GM12878 (cell line): Measurements from ENCODE around the gene HRCT1. TPM values are rescaled to one million over a fixed set of nuclear protein-coding genes. Genes with fewer than 3 reads are reported as not detected.
A peak's percentile ranks its signal among the peaks of the same experiment; 100 is the strongest.

Experiments
- ATAC-seq: fragments of 200-7000 bp; cut with Tn5 transposase; 3 replicates; pipeline ENCODE4 v1.9.1; 2020; ENCODE audit warnings: mild to moderate bottlenecking, moderate library complexity
- BruUV-seq: library from RNA; stranded (reverse); fragments of 400-500 nt; replicated peaks from 2 replicates; lab custom pipeline; 2021; lab: Mats Ljungman, UMichigan
- CTCF ChIA-PET: fragments of 300-600 bp; sonication (Branson Sonifier 250); formaldehyde crosslinking; extraction: SDS; loops from one replicate; lab custom pipeline; 2021; ENCODE audit warnings: inconsistent platforms; lab: Yijun Ruan, JAX
- POLR2A ChIA-PET: fragments of 350-600 bp; formaldehyde crosslinking; extraction: SDS; loops from one replicate; lab custom pipeline; 2021; ENCODE audit warnings: inconsistent platforms; lab: Charles Lee
- RAD21 ChIA-PET: fragments of 300-600 bp; sonication (Branson Sonifier 250); formaldehyde crosslinking; loops from one replicate; lab custom pipeline; 2023; ENCODE audit warnings: antibody characterized with exemption; ENCODE audit not compliant: unreplicated experiment; lab: Charles Lee
- SMC1A ChIA-PET: fragments of 300-600 bp; sonication (Branson Sonifier 250); formaldehyde crosslinking; loops from one replicate; lab custom pipeline; 2023; ENCODE audit not compliant: unreplicated experiment, uncharacterized antibody; lab: Charles Lee
- DNase-seq: peaks from one replicate; pipeline ENCODE4 v3.0.0-alpha.2; 2011; ENCODE audit warnings: low read depth, low spot score
- FAIRE-seq: peaks from 3 replicates; lab custom pipeline; 2011; peaks lifted over from hg19 to GRCh38; lab: Jason Lieb, UNC
- H2AFZ ChIP-seq: 2 replicates; pipeline ENCODE4 v1.6.0; 2011; ENCODE audit warnings: low read depth, low read length, control low read depth; ENCODE audit not compliant: control insufficient read depth
- H3K27ac ChIP-seq: 2 replicates; pipeline ENCODE4 v1.5.1; 2011; ENCODE audit warnings: control low read depth; ENCODE audit not compliant: control insufficient read depth, insufficient read depth
- H3K27me3 ChIP-seq, 2 experiments: replicated peaks in 1 of 2; 2 replicates each; pipeline versions ENCODE4 v1.6.0 to v1.6.1; 2011; ENCODE audit warnings: low read length in 1 of 2; ENCODE audit not compliant: control insufficient read depth in 2 of 2, insufficient read depth in 2 of 2
- H3K36me3 ChIP-seq, 2 experiments: 2 replicates each; pipeline ENCODE4 v1.5.1; 2011; ENCODE audit warnings: low read length in 1 of 2; ENCODE audit not compliant: control insufficient read depth in 2 of 2, insufficient read depth in 2 of 2
- H3K4me1 ChIP-seq: 2 replicates; pipeline ENCODE4 v1.6.1; 2011; ENCODE audit warnings: mild to moderate bottlenecking, low read length, moderate library complexity, mixed read lengths; ENCODE audit not compliant: control insufficient read depth, insufficient read depth
- H3K4me2 ChIP-seq: 2 replicates; pipeline ENCODE4 v1.6.0; 2011; ENCODE audit warnings: control low read depth; ENCODE audit not compliant: control insufficient read depth, insufficient read depth
- H3K4me3 ChIP-seq: fragments of 200-600 bp; sonication (generic); 2 replicates; pipeline ENCODE4 v1.5.1; 2016
- H3K79me2 ChIP-seq: 2 replicates; pipeline ENCODE4 v1.6.0; 2011; ENCODE audit warnings: low read length; ENCODE audit not compliant: control insufficient read depth, insufficient read depth
- H3K9ac ChIP-seq: 2 replicates; pipeline ENCODE4 v1.8.0; 2011; ENCODE audit warnings: low read length, control low read depth, mixed read lengths; ENCODE audit not compliant: control insufficient read depth, insufficient read depth
- H3K9me3 ChIP-seq: replicated peaks from 3 replicates; pipeline ENCODE4 v1.5.1; 2011; ENCODE audit warnings: mild to moderate bottlenecking, low read length; ENCODE audit not compliant: control insufficient read depth, insufficient read depth
- H4K20me1 ChIP-seq: 2 replicates; pipeline ENCODE4 v1.6.0; 2011; ENCODE audit not compliant: control insufficient read depth, insufficient read depth
- ATF7 ChIP-seq: fragments of 450-650 bp; IDR thresholded peaks from 2 replicates; pipeline ENCODE4 v1.6.1; 2016; ENCODE audit warnings: low read depth, mild to moderate bottlenecking
- BHLHE40 ChIP-seq, 2 experiments: fragments of 450-650 bp in 1 of 2; IDR thresholded peaks; 2 replicates each; pipeline ENCODE4 v1.6.1; 2011 to 2017; ENCODE audit warnings: low read depth in 2 of 2, borderline replicate concordance in 1 of 2, improper control_type of control experiment in 1 of 2, low read length in 1 of 2, mild to moderate bottlenecking in 1 of 2
- CBX5 ChIP-seq: sonication (generic); IDR thresholded peaks from 2 replicates; pipeline ENCODE4 v1.6.1; 2016; ENCODE audit warnings: low read depth, moderate library complexity, mild to moderate bottlenecking, inconsistent platforms
- FOS ChIP-seq: IDR thresholded peaks from 3 replicates; pipeline ENCODE4 v1.6.1; 2011; ENCODE audit warnings: borderline replicate concordance; ENCODE audit not compliant: insufficient read length; ENCODE audit errors: extremely low read depth
- RAD21 ChIP-seq: IDR thresholded peaks from 2 replicates; pipeline ENCODE4 v1.6.1; 2011; ENCODE audit warnings: mild to moderate bottlenecking, low read depth, low read length, moderate library complexity; ENCODE audit not compliant: insufficient read depth
- RAD51 ChIP-seq: fragments of 450-650 bp; IDR thresholded peaks from 2 replicates; pipeline ENCODE4 v1.6.1; 2016; ENCODE audit warnings: moderate library complexity, mild to moderate bottlenecking, inconsistent platforms
- SMC3 ChIP-seq: IDR thresholded peaks from 2 replicates; pipeline ENCODE4 v1.6.1; 2011; ENCODE audit warnings: low read length, improper control_type of control experiment, borderline replicate concordance
- SREBF1 ChIP-seq: IDR thresholded peaks from 2 replicates; pipeline ENCODE4 v1.6.1; 2012; ENCODE audit warnings: mild to moderate bottlenecking, low read length
- YY1 ChIP-seq: IDR thresholded peaks from 2 replicates; pipeline ENCODE4 v1.6.1; 2011; ENCODE audit warnings: low read depth, mild to moderate bottlenecking, low read length
- WGBS: methylation state at CpG from one replicate; pipeline ENCODE4 v1.1.6; 2016; ENCODE audit warnings: low lambda C conversion rate; ENCODE audit not compliant: insufficient replicate concordance, insufficient coverage; ENCODE audit errors: missing lambda C conversion rate; 5-methylcytosine and 5-hydroxymethylcytosine counted together
- in situ Hi-C: fragments of 300-500 bp; cut with MboI; formaldehyde crosslinking; loops from 9 replicates; pipeline ENCODE4 v1.14.3; 2018; ENCODE audit warnings: mixed read lengths
- intact Hi-C: fragments of 100-400 bp; cut with micrococcal nuclease; formaldehyde crosslinking; loops from one replicate; pipeline ENCODE4 v1.14.2; 2022; ENCODE audit not compliant: unreplicated experiment
- polyA plus RNA-seq, 11 experiments: library from polyadenylated mRNA; depleted of rRNA in 4 of 11; unstranded in 6 of 11; stranded (reverse) in 5 of 11; fragments of >200 nt; fragmentation: Nextera tagmentation in 4 of 11; fragmentation: Illumina TruSeq in 1 of 11; extraction: Ambion mirVana in 4 of 11; extraction: Trizol in 1 of 11; gene quantifications; 1 replicate in 1 of 11; 2 replicates in 10 of 11; pipeline versions ENCODE4 v1.2.1 to v1.2.3, GENCODE V29; 2011 to 2016; ENCODE audit warnings: inconsistent platforms in 2 of 11, missing spikeins in 2 of 11, low read depth in 1 of 11
- total RNA-seq, 4 experiments: library from RNA; depleted of rRNA in 3 of 4; stranded (reverse); fragments of >200 nt in 3 of 4; fragmentation: Illumina TruSeq in 1 of 4; extraction: Trizol in 1 of 4; gene quantifications; 2 replicates each; pipeline versions ENCODE4 v1.2.1 to v1.2.3, GENCODE V29; 2013 to 2021
- TF ChIP-seq, protein P1 (sequence below): fragments of 450-650 bp; IDR thresholded peaks from 2 replicates; pipeline ENCODE4 v1.6.1; 2016; ENCODE audit warnings: mild to moderate bottlenecking
- TF ChIP-seq, protein P2 (sequence below), 3 experiments: IDR thresholded peaks in 2 of 3; conservative IDR thresholded peaks in 1 of 3; 2 replicates each; pipeline ENCODE4 v1.5.1; 2011; ENCODE audit warnings: low read depth in 3 of 3, low read length in 3 of 3, mild to moderate bottlenecking in 3 of 3, control low read depth in 2 of 3, moderate library complexity in 2 of 3, inconsistent platforms in 1 of 3, mixed read lengths in 1 of 3; ENCODE audit not compliant: control insufficient read depth in 2 of 3, insufficient read depth in 1 of 3; ENCODE audit errors: extremely low read depth in 1 of 3

HRCT1 gene
- total and polyA plus RNA-seq, 10 of the 15 experiments (the other 5 are each of a cell fraction or from before 2014, with no cell fraction given): not detected

DNA sequence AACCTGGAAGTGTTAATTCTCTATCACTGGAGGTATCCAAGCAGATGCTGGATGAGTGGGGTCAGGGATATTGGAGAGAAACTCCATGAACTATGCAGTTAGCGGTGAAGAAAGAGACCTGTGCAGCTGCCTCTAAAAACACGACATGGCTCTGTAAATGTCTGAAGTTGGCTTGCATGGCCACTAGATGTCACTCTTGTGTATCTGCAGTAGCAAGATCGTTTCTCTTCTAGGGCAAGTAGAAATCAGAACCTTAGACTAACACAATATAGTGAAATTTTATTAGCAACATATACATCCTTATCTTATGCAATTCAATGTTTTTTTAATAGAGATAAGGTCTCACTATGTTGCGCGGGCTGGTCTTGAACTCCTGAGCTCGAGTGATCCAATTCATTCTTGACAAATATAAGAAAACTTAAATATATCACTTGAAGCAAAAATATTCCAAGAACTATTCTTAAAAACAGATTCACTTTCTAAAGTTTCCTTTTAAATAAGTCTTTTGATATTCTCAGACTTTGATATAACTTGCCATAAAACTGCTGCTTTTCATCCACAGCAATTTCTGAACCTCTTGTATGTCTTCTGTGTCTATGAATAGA lies 49.0 kb downstream of the HRCT1 start:
- peak; percentile 98 for FAIRE-seq

More for the DNA sequence above, 49.0 kb downstream of the HRCT1 start:
- Histone ChIP-seq H3K4me1 (no peaks in the 10 kb centered on the region), H3K4me2 (no peak overlapping the region), H3K36me3 (no peaks in the 10 kb centered on the region), H3K79me2 (no peaks in the 10 kb centered on the region), H3K4me3 (no peak overlapping the region), H3K27ac (no peak overlapping the region), H4K20me1 (no peaks in the 10 kb centered on the region), H3K9me3 (no peaks in the 10 kb centered on the region), H3K27me3 (no peaks in the 10 kb centered on the region; a peak in 1 of 4 replicates), H2AFZ (no peak overlapping the region), H3K9ac (no peak overlapping the region)
- DNase-seq (no peak), ATAC-seq (peak; percentile 88)
- RAD21 ChIA-PET: interaction anchor here (1.8 kb wide), 1 partner anchor 69 kb away, joined by 16 read pairs; no protein-coding TSS in a partner anchor
- SMC1A ChIA-PET: interaction anchor here (1.4 to 3.6 kb wide), 3 partner anchors 53 to 72 kb away, joined by 4 to 21 read pairs (median 5); no protein-coding TSS in a partner anchor
- 5% methylated on average over 6 of the region's 6 CpGs for WGBS
- no TSS peak for BruUV-seq
- TF ChIP-seq BHLHE40 (IDR thresholded peaks at IDR 0.05; ENCODE audit: borderline replicate concordance in 1 of 2, low read depth in 2 of 2, low read length in 1 of 2): no peak
- TF ChIP-seq, protein P1, sequence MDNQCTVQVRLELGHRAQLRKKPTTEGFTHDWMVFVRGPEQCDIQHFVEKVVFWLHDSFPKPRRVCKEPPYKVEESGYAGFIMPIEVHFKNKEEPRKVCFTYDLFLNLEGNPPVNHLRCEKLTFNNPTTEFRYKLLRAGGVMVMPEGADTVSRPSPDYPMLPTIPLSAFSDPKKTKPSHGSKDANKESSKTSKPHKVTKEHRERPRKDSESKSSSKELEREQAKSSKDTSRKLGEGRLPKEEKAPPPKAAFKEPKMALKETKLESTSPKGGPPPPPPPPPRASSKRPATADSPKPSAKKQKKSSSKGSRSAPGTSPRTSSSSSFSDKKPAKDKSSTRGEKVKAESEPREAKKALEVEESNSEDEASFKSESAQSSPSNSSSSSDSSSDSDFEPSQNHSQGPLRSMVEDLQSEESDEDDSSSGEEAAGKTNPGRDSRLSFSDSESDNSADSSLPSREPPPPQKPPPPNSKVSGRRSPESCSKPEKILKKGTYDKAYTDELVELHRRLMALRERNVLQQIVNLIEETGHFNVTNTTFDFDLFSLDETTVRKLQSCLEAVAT: no peak
- peak; percentile 58 for TF ChIP-seq YY1
- TF ChIP-seq SMC3: peak; percentile 70; the same call in 1 of the 2 replicates
- no peak for TF ChIP-seq RAD51
- TF ChIP-seq RAD21: peak; percentile 91
- TF ChIP-seq FOS: no peak
- no peak for TF ChIP-seq CBX5
- no peak for TF ChIP-seq ATF7
- TF ChIP-seq, protein P2, sequence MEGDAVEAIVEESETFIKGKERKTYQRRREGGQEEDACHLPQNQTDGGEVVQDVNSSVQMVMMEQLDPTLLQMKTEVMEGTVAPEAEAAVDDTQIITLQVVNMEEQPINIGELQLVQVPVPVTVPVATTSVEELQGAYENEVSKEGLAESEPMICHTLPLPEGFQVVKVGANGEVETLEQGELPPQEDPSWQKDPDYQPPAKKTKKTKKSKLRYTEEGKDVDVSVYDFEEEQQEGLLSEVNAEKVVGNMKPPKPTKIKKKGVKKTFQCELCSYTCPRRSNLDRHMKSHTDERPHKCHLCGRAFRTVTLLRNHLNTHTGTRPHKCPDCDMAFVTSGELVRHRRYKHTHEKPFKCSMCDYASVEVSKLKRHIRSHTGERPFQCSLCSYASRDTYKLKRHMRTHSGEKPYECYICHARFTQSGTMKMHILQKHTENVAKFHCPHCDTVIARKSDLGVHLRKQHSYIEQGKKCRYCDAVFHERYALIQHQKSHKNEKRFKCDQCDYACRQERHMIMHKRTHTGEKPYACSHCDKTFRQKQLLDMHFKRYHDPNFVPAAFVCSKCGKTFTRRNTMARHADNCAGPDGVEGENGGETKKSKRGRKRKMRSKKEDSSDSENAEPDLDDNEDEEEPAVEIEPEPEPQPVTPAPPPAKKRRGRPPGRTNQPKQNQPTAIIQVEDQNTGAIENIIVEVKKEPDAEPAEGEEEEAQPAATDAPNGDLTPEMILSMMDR (IDR thresholded peaks at IDR 0.05 in 2 of 3, conservative IDR thresholded peaks at IDR 0.05 in 1 of 3; ENCODE audit: control insufficient read depth in 2 of 3, extremely low read depth in 1 of 3, insufficient read depth in 1 of 3, low read depth in 3 of 3, low read length in 3 of 3): peak; percentile 83 to 87 (median 85)
- no peak for TF ChIP-seq SREBF1
- in situ Hi-C loops: loop anchor here (5.0 kb wide), 1 partner anchor 67 kb away; no protein-coding TSS in a partner anchor
- intact Hi-C loops: loop anchor here (1.0 to 2.0 kb wide), 2 partner anchors 68 to 212 kb away; no protein-coding TSS in a partner anchor
- CTCF ChIA-PET: interaction anchor here (0.6 to 7.7 kb wide), 20 partner anchors 9 to 557 kb away, joined by 3 to 100 read pairs (median 4); no protein-coding TSS in a partner anchor
- POLR2A ChIA-PET: interaction anchor here (0.7 kb wide), 1 partner anchor 512 kb away, joined by 7 read pairs; no protein-coding TSS in a partner anchor
